Bronchial epithelial cell (primary cell): ENCODE results near the gene EDN2. TPM values are rescaled to one million over a fixed set of nuclear protein-coding genes. Genes with fewer than 3 reads are reported as not detected.

Source experiments
- DNase-seq: peaks from one replicate; pipeline ENCODE4 v3.0.0-alpha.2; 2010; ENCODE audit warnings: low read depth
- FAIRE-seq: peaks from 2 replicates; lab custom pipeline; 2011; peaks lifted over from hg19 to GRCh38; lab: Jason Lieb, UNC
- H3K27me3 ChIP-seq: 2 replicates; pipeline ENCODE4 v1.5.1; 2011; ENCODE audit warnings: low read length; ENCODE audit not compliant: control insufficient read depth, insufficient read depth
- H3K36me3 ChIP-seq: 2 replicates; pipeline ENCODE4 v1.5.1; 2011; ENCODE audit warnings: low read length; ENCODE audit not compliant: control insufficient read depth, insufficient read depth
- H3K4me3 ChIP-seq: 2 replicates; pipeline ENCODE4 v1.5.1; 2011; ENCODE audit warnings: mild to moderate bottlenecking, low read depth, low read length, control low read depth
- total RNA-seq: library from RNA; depleted of rRNA; stranded (reverse); fragments of >200 nt; gene quantifications from 2 replicates; pipeline ENCODE4 v1.2.1, GENCODE V29; 2014
- TF ChIP-seq, protein P1 (sequence below): IDR thresholded peaks from 2 replicates; pipeline ENCODE4 v1.5.1; 2011; ENCODE audit warnings: mild to moderate bottlenecking, moderate library complexity, low read length, control low read depth, inconsistent platforms; ENCODE audit not compliant: insufficient read depth, severe bottlenecking

Gene EDN2
- total RNA-seq, 1 donor from 2014 or later: 1.6 TPM

- no peak for FAIRE-seq
- Histone ChIP-seq H3K27me3 (no peaks in the 10 kb centered on the region), H3K4me3 (no peak overlapping the region), H3K36me3 (no peaks in the 10 kb centered on the region)
- TF ChIP-seq, protein P1, sequence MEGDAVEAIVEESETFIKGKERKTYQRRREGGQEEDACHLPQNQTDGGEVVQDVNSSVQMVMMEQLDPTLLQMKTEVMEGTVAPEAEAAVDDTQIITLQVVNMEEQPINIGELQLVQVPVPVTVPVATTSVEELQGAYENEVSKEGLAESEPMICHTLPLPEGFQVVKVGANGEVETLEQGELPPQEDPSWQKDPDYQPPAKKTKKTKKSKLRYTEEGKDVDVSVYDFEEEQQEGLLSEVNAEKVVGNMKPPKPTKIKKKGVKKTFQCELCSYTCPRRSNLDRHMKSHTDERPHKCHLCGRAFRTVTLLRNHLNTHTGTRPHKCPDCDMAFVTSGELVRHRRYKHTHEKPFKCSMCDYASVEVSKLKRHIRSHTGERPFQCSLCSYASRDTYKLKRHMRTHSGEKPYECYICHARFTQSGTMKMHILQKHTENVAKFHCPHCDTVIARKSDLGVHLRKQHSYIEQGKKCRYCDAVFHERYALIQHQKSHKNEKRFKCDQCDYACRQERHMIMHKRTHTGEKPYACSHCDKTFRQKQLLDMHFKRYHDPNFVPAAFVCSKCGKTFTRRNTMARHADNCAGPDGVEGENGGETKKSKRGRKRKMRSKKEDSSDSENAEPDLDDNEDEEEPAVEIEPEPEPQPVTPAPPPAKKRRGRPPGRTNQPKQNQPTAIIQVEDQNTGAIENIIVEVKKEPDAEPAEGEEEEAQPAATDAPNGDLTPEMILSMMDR: peak; percentile 75
- peak; percentile 59 for DNase-seq
Measured at GRCh38 chr1:41492341-41492848, 7.9 kb upstream of the EDN2 start.

DNA sequence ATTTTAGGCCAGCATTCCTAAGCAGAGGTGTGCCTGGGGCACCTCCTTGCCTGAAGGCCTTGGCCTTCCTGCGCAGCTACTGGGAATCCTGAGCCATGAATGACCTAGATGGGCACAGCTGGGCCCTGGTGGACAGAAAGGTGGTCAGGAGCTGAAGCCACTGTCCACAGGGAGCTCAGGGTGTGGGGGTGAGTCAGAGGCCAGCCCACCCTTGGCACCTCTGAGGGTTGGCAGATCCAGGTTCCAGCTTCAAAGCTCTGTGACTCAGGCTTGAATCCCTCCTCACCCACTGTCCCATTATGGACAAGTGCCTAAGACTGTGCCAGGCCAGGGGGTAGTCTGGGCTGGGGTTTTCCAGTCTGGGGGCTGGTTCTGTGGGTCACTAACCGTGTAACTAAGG, 6.4 kb upstream of the EDN2 start:
- no peak for FAIRE-seq
- Histone ChIP-seq H3K4me3 (no peak overlapping the region), H3K36me3 (no peaks in the 10 kb centered on the region), H3K27me3 (peaks cover 2% of the 10 kb centered on the region)
- DNase-seq: no peak
- TF ChIP-seq, protein P1: no peak

- DNase-seq (no peak), FAIRE-seq (no peak)
- H3K36me3 ChIP-seq: no peaks in the 10 kb centered on the region
- no peak overlapping the region for H3K4me3 ChIP-seq
- peaks cover 2% of the 10 kb centered on the region for H3K27me3 ChIP-seq
- TF ChIP-seq, protein P1: no peak
Measured at GRCh38 chr1:41489561-41489960, 5.1 kb upstream of the EDN2 start.

DNA sequence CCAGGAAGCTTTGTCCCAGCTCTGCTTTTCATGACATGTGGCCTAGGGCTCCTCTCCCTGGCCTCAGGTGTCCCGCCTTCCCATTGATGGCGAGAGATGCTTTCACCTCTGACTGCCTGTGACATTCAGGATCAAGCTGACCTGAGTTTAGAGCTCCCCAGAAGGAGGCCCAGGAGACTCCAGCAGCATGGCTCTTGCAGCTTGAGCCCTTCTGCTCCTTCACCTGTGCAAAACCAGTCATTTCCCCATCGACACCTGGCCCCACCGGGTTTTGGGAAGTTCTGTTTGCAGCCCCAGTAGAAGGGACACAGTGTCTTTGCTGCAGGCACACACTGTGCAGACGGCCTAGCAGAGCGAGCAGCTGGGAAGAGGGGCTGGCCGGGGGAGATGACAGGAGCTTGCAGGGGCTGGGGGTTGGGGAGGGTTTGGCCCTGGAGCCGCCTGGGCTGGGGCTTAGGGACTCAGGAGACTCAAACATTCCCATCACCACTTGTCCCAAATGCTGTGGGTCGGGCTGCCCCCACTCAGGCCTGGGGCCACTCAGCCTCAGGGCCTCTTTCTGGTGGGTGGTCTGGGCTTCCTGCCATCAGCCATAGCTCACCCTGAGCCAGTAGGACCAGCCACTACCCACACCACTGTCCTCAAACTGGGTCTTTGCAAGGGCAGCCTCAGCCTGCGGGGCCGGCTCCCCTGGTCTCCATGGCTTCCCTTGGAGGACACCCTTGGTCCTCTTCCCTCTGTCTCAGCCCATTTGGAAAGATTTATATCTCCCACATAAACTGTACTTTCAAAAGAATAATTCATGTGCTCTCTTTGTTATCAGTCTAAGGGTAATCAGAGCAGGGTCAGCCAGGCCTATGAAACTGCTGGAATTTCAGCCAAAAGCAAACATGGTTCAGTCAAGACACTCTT, 3.8 kb upstream of the EDN2 start:
- Histone ChIP-seq H3K27me3 (peaks cover 2% of the 10 kb centered on the region), H3K36me3 (no peaks in the 10 kb centered on the region), H3K4me3 (no peak overlapping the region)
- TF ChIP-seq, protein P1: no peak
- DNase-seq (no peak), FAIRE-seq (no peak)

- FAIRE-seq (no peak), DNase-seq (no peak)
- Histone ChIP-seq H3K36me3 (no peaks in the 10 kb centered on the region), H3K27me3 (peaks cover 2% of the 10 kb centered on the region), H3K4me3 (no peak overlapping the region)
- TF ChIP-seq, protein P1: no peak
Measured at GRCh38 chr1:41487126-41488039, 2.9 kb upstream of the EDN2 start.
